Activated T-cell treated with anti-CD3 and anti-CD28 coated beads for 24 hours (primary cell): ENCODE measurements around the gene KIAA0825.

Experiments
- DNase-seq: peaks from one replicate; pipeline ENCODE4 v3.0.0-alpha.2; 2020; ENCODE audit warnings: low read depth

Gene KIAA0825

GRCh38 chr5:94508461-94509148 is 109.8 kb downstream of the KIAA0825 start:
- DNase-seq = no peak

GRCh38 chr5:94505327-94506068 is 112.9 kb downstream of the KIAA0825 start:
- no peak for DNase-seq

- no peak for DNase-seq
Measured at GRCh38 chr5:94503677-94504076, 114.7 kb downstream of the KIAA0825 start.

- no peak for DNase-seq
Measured at GRCh38 chr5:94501365-94501764, 117.0 kb downstream of the KIAA0825 start.

GRCh38 chr5:94499806-94500205 is 118.6 kb downstream of the KIAA0825 start:
- DNase-seq = no peak

- no peak for DNase-seq
Measured at GRCh38 chr5:94498199-94498598, 120.2 kb downstream of the KIAA0825 start.

GRCh38 chr5:94485067-94485466 is 133.3 kb downstream of the KIAA0825 start:
- no peak for DNase-seq

- DNase-seq = no peak
Measured at GRCh38 chr5:94481059-94481458, 137.3 kb downstream of the KIAA0825 start.

- no peak for DNase-seq
Measured at GRCh38 chr5:94480486-94480885, 137.9 kb downstream of the KIAA0825 start.

- no peak for DNase-seq
Measured at GRCh38 chr5:94473936-94474335, 144.5 kb downstream of the KIAA0825 start.

- no peak for DNase-seq
Measured at GRCh38 chr5:94471521-94471920, 146.9 kb downstream of the KIAA0825 start.

- no peak for DNase-seq
Measured at GRCh38 chr5:94470802-94471201, 147.6 kb downstream of the KIAA0825 start.

- DNase-seq = no peak
Measured at GRCh38 chr5:94469894-94470329, 148.5 kb downstream of the KIAA0825 start.

GRCh38 chr5:94467954-94468930 is 150.2 kb downstream of the KIAA0825 start:
- no peak for DNase-seq

GRCh38 chr5:94467346-94467953 is 151.0 kb downstream of the KIAA0825 start:
- no peak for DNase-seq

- no peak for DNase-seq
Measured at GRCh38 chr5:94463739-94464138, 154.7 kb downstream of the KIAA0825 start.

GRCh38 chr5:94461131-94461530 is 157.3 kb downstream of the KIAA0825 start:
- DNase-seq = no peak

GRCh38 chr5:94459915-94460314 is 158.5 kb downstream of the KIAA0825 start:
- no peak for DNase-seq

GRCh38 chr5:94457788-94458187 is 160.6 kb downstream of the KIAA0825 start:
- DNase-seq = no peak

GRCh38 chr5:94445726-94446125 is 172.7 kb downstream of the KIAA0825 start:
- DNase-seq = no peak

GRCh38 chr5:94442991-94443390 is 175.4 kb downstream of the KIAA0825 start:
- DNase-seq = no peak

GRCh38 chr5:94442076-94442475 is 176.3 kb downstream of the KIAA0825 start:
- no peak for DNase-seq
